H1 (cell line): ENCODE measurements around the gene GDF2. TPM values are rescaled to one million over a fixed set of nuclear protein-coding genes. Genes with fewer than 3 reads are reported as not detected.

ENCODE experiments used
- CTCF ChIA-PET: fragments of 300-600 bp; sonication (Branson Sonifier 250); formaldehyde crosslinking; loops from one replicate; lab custom pipeline; 2021; ENCODE audit not compliant: partially characterized antibody; lab: Charles Lee
- POLR2A ChIA-PET: fragments of 300-600 bp; sonication (Branson Sonifier 250); formaldehyde crosslinking; loops from one replicate; lab custom pipeline; 2021; ENCODE audit warnings: inconsistent platforms; ENCODE audit not compliant: partially characterized antibody; lab: Charles Lee
- DNase-seq, 2 experiments: peaks; one replicate each; pipeline versions ENCODE4 v3.0.0 to v3.0.0-alpha.2; 2010 to 2022; ENCODE audit warnings: low spot score in 2 of 2, low read depth in 1 of 2, mixed read lengths in 1 of 2
- FAIRE-seq: peaks from 2 replicates; lab custom pipeline; 2011; peaks lifted over from hg19 to GRCh38; lab: Jason Lieb, UNC
- H2AFZ ChIP-seq: 2 replicates; pipeline ENCODE4 v1.8.1; 2012; ENCODE audit warnings: low read length, inconsistent platforms
- H2AK5ac ChIP-seq: 2 replicates; pipeline ENCODE4 v1.6.1; 2013; ENCODE audit warnings: low read depth, low read length
- H2BK120ac ChIP-seq: replicated peaks from 2 replicates; pipeline ENCODE3; 2013; ENCODE audit warnings: low read depth, low read length, inconsistent platforms
- H2BK12ac ChIP-seq: 2 replicates; pipeline ENCODE4 v1.6.1; 2013; ENCODE audit warnings: low read depth, low read length
- H2BK15ac ChIP-seq: 2 replicates; pipeline ENCODE4 v1.6.1; 2013; ENCODE audit warnings: low read length
- H2BK20ac ChIP-seq: 2 replicates; pipeline ENCODE4 v1.6.1; 2013; ENCODE audit warnings: low read length
- H2BK5ac ChIP-seq: 2 replicates; pipeline ENCODE4 v1.6.1; 2013; ENCODE audit warnings: low read depth, low read length
- H3K14ac ChIP-seq: 2 replicates; pipeline ENCODE4 v1.6.1; 2013; ENCODE audit warnings: inconsistent platforms; ENCODE audit not compliant: insufficient read length
- H3K18ac ChIP-seq: 2 replicates; pipeline ENCODE4 v1.6.1; 2013; ENCODE audit warnings: low read length; ENCODE audit errors: extremely low read depth
- H3K23ac ChIP-seq: 2 replicates; pipeline ENCODE4 v1.6.1; 2013; ENCODE audit warnings: inconsistent platforms; ENCODE audit not compliant: insufficient read length
- H3K23me2 ChIP-seq: 2 replicates; pipeline ENCODE4 v1.6.1; 2013; ENCODE audit warnings: low read depth, low read length
- H3K27ac ChIP-seq: 2 replicates; pipeline ENCODE4 v1.6.1; 2011; ENCODE audit warnings: low read depth, low read length, inconsistent platforms
- H3K27me3 ChIP-seq, 4 experiments: replicated peaks in 1 of 4; 1 replicate in 1 of 4; 2 replicates in 3 of 4; pipeline versions ENCODE4 v1.6.1 to v1.8.1; 2011 to 2013; ENCODE audit warnings: low read length in 3 of 4, mild to moderate bottlenecking in 3 of 4, inconsistent platforms in 2 of 4, mixed read lengths in 2 of 4, moderate library complexity in 1 of 4; ENCODE audit not compliant: control insufficient read depth in 3 of 4, insufficient read depth in 3 of 4; ENCODE audit errors: extremely low read depth in 1 of 4
- H3K36me3 ChIP-seq, 4 experiments: 2 replicates each; pipeline versions ENCODE4 v1.6.1 to v1.8.1; 2011 to 2013; ENCODE audit warnings: mild to moderate bottlenecking in 4 of 4, low read length in 3 of 4, moderate library complexity in 2 of 4, control low read depth in 1 of 4, inconsistent platforms in 1 of 4; ENCODE audit not compliant: insufficient read depth in 4 of 4, control insufficient read depth in 2 of 4
- H3K4ac ChIP-seq: replicated peaks from 2 replicates; pipeline ENCODE3; 2013; ENCODE audit warnings: low read length, low read depth, mixed read lengths, inconsistent platforms; ENCODE audit not compliant: insufficient read length
- H3K4me1 ChIP-seq, 4 experiments: replicated peaks in 1 of 4; 1 replicate in 1 of 4; 2 replicates in 3 of 4; pipeline versions ENCODE4 v1.6.1 to v1.8.1; 2011 to 2013; ENCODE audit warnings: low read length in 3 of 4, inconsistent platforms in 2 of 4, mixed read lengths in 1 of 4; ENCODE audit not compliant: insufficient read depth in 4 of 4, control insufficient read depth in 3 of 4
- H3K4me2 ChIP-seq, 2 experiments: 2 replicates each; pipeline versions ENCODE4 v1.6.1 to v1.8.1; 2011 to 2013; ENCODE audit warnings: low read depth in 2 of 2, low read length in 2 of 2, control low read depth in 1 of 2, inconsistent platforms in 1 of 2, mild to moderate bottlenecking in 1 of 2; ENCODE audit not compliant: insufficient read depth in 1 of 2
- H3K4me3 ChIP-seq, 4 experiments: fragments of 200-600, 300-600 bp in 1 of 4; sonication (generic), shearing (Covaris generic), sonication (Bioruptor Twin) in 1 of 4; 2 replicates each; pipeline versions ENCODE4 v1.5.1 to v1.8.1; 2011 to 2016; ENCODE audit warnings: low read length in 4 of 4, low read depth in 3 of 4, control low read depth in 2 of 4, inconsistent platforms in 2 of 4, mild to moderate bottlenecking in 2 of 4, mixed read lengths in 1 of 4, moderate library complexity in 1 of 4; ENCODE audit not compliant: insufficient read depth in 2 of 4; ENCODE audit errors: extremely low read depth in 1 of 4
- H3K56ac ChIP-seq: replicated peaks from 2 replicates; pipeline ENCODE3; 2013; ENCODE audit warnings: low read depth, mild to moderate bottlenecking, mixed read lengths, low read length, inconsistent platforms; ENCODE audit not compliant: insufficient read length
- H3K79me1 ChIP-seq: 2 replicates; pipeline ENCODE4 v1.6.1; 2013; ENCODE audit warnings: low read depth, low read length, control low read depth
- H3K79me2 ChIP-seq, 2 experiments: 2 replicates each; pipeline versions ENCODE4 v1.6.1 to v1.8.1; 2012 to 2013; ENCODE audit warnings: low read length in 2 of 2, mild to moderate bottlenecking in 2 of 2, inconsistent platforms in 1 of 2; ENCODE audit not compliant: insufficient read depth in 2 of 2, control insufficient read depth in 1 of 2
- H3K9ac ChIP-seq, 4 experiments: replicated peaks in 1 of 4; 1 replicate in 1 of 4; 2 replicates in 3 of 4; pipeline versions ENCODE4 v1.6.1 to v1.8.1; 2011 to 2013; ENCODE audit warnings: low read depth in 3 of 4, low read length in 3 of 4, control low read depth in 2 of 4, mild to moderate bottlenecking in 2 of 4, moderate library complexity in 2 of 4, inconsistent platforms in 1 of 4; ENCODE audit errors: extremely low read depth in 1 of 4
- H3K9me3 ChIP-seq, 2 experiments: 2 replicates each; pipeline versions ENCODE4 v1.6.1 to v1.8.1; 2012 to 2013; ENCODE audit warnings: mild to moderate bottlenecking in 2 of 2, moderate library complexity in 2 of 2, control low read depth in 1 of 2, inconsistent platforms in 1 of 2, low read depth in 1 of 2, low read length in 1 of 2, mixed read lengths in 1 of 2; ENCODE audit not compliant: insufficient read depth in 2 of 2
- H4K20me1 ChIP-seq, 2 experiments: replicated peaks in 1 of 2; 2 replicates each; pipeline versions ENCODE3 to v1.8.1; 2011 to 2013; ENCODE audit warnings: inconsistent platforms in 2 of 2, low read length in 2 of 2, mild to moderate bottlenecking in 1 of 2; ENCODE audit not compliant: insufficient read depth in 2 of 2, control insufficient read depth in 1 of 2
- H4K5ac ChIP-seq: 2 replicates; pipeline ENCODE4 v1.6.1; 2013; ENCODE audit warnings: low read length, low read depth, mixed read lengths, inconsistent platforms; ENCODE audit not compliant: insufficient read length
- H4K8ac ChIP-seq: 2 replicates; pipeline ENCODE4 v1.8.0; 2013; ENCODE audit warnings: mild to moderate bottlenecking, moderate library complexity, low read length, inconsistent platforms; ENCODE audit not compliant: insufficient read depth; ENCODE audit errors: extremely low read depth
- H4K91ac ChIP-seq: replicated peaks from 2 replicates; pipeline ENCODE3; 2013; ENCODE audit warnings: low read length, mixed read lengths, inconsistent platforms; ENCODE audit not compliant: insufficient read length
- KDM5A ChIP-seq: fragments of 200-600 bp; IDR thresholded peaks from 2 replicates; pipeline ENCODE4 v1.7.1; 2012; ENCODE audit warnings: mild to moderate bottlenecking, low read length, inconsistent platforms, mixed read lengths
- WGBS, 2 experiments: shearing (Covaris generic) in 1 of 2; methylation state at CpG; one replicate each; pipeline versions ENCODE4 v1.1.6 to v1.1.7; 2013 to 2015; ENCODE audit warnings: low lambda C conversion rate in 2 of 2, mixed read lengths in 2 of 2, inconsistent platforms in 1 of 2, low coverage in 1 of 2, missing lambda C conversion rate in 1 of 2; ENCODE audit not compliant: insufficient replicate concordance in 2 of 2, insufficient coverage in 1 of 2, insufficient read length in 1 of 2; ENCODE audit errors: extremely low coverage in 1 of 2, missing lambda C conversion rate in 1 of 2; 5-methylcytosine and 5-hydroxymethylcytosine counted together
- polyA plus RNA-seq, 7 experiments: library from polyadenylated mRNA; depleted of rRNA in 3 of 7; stranded (reverse) in 5 of 7; unstranded in 2 of 7; fragments of >200 nt in 5 of 7; fragments of 200-250 nt in 2 of 7; gene quantifications; 1 replicate in 5 of 7; 2 replicates in 1 of 7; 4 replicates in 1 of 7; pipeline versions ENCODE4 v1.2.1 to v1.2.3, GENCODE V29; 2011 to 2013; ENCODE audit warnings: missing spikeins in 2 of 7, mixed read lengths in 2 of 7
- total RNA-seq: library from RNA; stranded (reverse); fragmentation: NEBNext Ultra II Directional; extraction: Animal tissue kit (Norgen Biotek cat#: 25700); gene quantifications from 2 replicates; pipeline ENCODE4 v1.2.1, GENCODE V29; 2021

Gene GDF2
- total and polyA plus RNA-seq, 2 of the 8 experiments (the other 6 are each of a cell fraction or from before 2014, with no cell fraction given) = not detected

DNA sequence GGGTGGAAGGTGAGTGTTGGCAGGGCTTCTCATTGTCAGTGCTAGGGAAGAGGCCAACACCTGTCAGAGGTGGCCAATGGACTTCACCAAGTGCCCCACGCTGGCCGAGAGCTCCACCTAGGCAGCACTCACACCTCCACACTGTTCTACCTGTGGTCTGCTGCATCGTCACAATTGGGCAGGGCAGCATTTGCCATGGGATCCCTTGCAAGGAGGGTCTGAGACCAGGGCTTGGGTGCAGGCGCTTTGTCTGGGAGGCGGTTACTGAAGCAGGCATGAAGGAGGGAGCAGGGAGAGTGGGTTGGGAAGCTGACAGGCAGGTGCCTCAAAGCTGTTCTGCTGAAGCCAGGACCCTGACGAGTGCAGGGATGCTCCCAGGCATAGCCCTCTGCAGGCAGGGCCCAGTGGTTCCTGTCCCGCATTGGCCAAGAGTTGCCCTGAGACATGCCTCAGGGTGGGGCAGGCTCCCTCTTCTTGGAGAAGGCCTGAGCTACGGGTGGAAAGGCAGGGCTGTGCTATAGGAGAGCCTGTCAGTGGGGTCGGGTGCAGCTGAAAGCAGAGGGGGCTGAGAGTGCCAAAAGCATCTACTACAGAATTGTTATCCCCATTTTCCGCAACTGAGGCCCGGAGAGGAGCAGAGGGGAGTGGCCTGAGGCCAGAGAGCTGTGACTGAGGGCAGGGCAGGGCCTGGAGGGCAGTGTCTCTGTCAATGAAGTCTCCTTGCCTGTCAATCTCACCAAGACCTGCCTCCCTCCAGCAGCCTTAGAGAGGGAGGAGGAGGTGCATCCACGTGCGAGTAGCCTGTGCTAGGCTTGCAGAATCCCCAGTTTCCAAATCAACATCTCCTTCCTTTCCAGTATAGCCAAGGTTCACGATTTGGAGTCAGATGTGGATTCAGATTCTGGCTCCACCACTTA is 29.9 kb downstream of the GDF2 start:
- Histone ChIP-seq H4K5ac (no peak overlapping the region), H3K4me2 (no peak overlapping the region), H3K14ac (no peak overlapping the region), H2BK5ac (no peak overlapping the region; the same call in 1 of the 2 replicates), H2BK120ac (no peak overlapping the region)
- POLR2A ChIA-PET = interaction anchor here (0.9 kb wide), 1 partner anchor 32 kb away, joined by 3 read pairs; the partner anchor contains the start of gene ZNF488
- TF ChIP-seq KDM5A = no peak
- TF ChIP-seq, all 59 proteins: peak for 0
- Histone ChIP-seq H3K56ac (no peak overlapping the region), H3K18ac (no peak overlapping the region), H3K9me3 (no peaks in the 10 kb centered on the region), H3K23me2 (no peaks in the 10 kb centered on the region), H3K9ac (no peak overlapping the region), H3K79me2 (no peaks in the 10 kb centered on the region), H3K36me3 (no peaks in the 10 kb centered on the region), H2AFZ (no peak overlapping the region), H3K4me1 (no peaks in the 10 kb centered on the region; a peak in 1 of 7 replicates), H3K79me1 (no peaks in the 10 kb centered on the region), H3K27ac (no peak overlapping the region), H2BK12ac (no peak overlapping the region), H3K27me3 (no peaks in the 10 kb centered on the region; a peak in 1 of 7 replicates), H4K8ac (no peak overlapping the region; the same call in 1 of the 2 replicates), H3K4me3 (no peak overlapping the region), H2AK5ac (no peak overlapping the region), H3K4ac (no peak overlapping the region), H2BK15ac (no peak overlapping the region), H4K91ac (no peak overlapping the region), H4K20me1 (no peaks in the 10 kb centered on the region), H3K23ac (no peak overlapping the region), H2BK20ac (no peak overlapping the region)
- FAIRE-seq (no peak), DNase-seq (no peak)
- CTCF ChIA-PET = interaction anchor here (1.0 to 14.6 kb wide), 8 partner anchors 10 to 358 kb away, joined by 3 to 132 read pairs (median 4); no protein-coding TSS in a partner anchor
- 93% methylated on average over 11 of the region's 14 CpGs; no CpG with 5 or more reads in 1 of the 2 experiments for WGBS, 2 experiments
